HepG2 (cell line): ENCODE data around the gene APOC3.

Source experiments
- ASH2L ChIP-seq: fragments of 300-600, 200-600 bp; sonication (generic); IDR thresholded peaks from 2 replicates; pipeline ENCODE4 v1.7.0; 2017; ENCODE audit warnings: low read depth, mild to moderate bottlenecking, moderate library complexity, mixed read lengths, low read length; ENCODE audit not compliant: insufficient read length
- CHD4 ChIP-seq: fragments of 200-600 bp; sonication (generic); IDR thresholded peaks from 2 replicates; pipeline ENCODE4 v1.7.0; 2017; ENCODE audit warnings: mild to moderate bottlenecking, low read length, borderline replicate concordance
- CTCF ChIP-seq: sonication (generic); formaldehyde crosslinking; IDR thresholded peaks from 2 replicates; pipeline ENCODE4 v1.5.0; 2020; ENCODE audit warnings: mild to moderate bottlenecking, missing genetic modification reagents, moderate library complexity
- ETS1 ChIP-seq: sonication (generic); formaldehyde crosslinking; IDR thresholded peaks from 2 replicates; pipeline ENCODE4 v1.4.0; 2020; ENCODE audit warnings: missing genetic modification reagents
- FOXK2 ChIP-seq: fragments of 450-650 bp; IDR thresholded peaks from 2 replicates; pipeline ENCODE4 v1.6.1; 2016
- HMG20B ChIP-seq: conservative IDR thresholded peaks from 2 replicates; pipeline ENCODE4 v1.6.1; 2016; ENCODE audit warnings: missing genetic modification reagents, missing compliant biosample characterization
- MAX ChIP-seq: IDR thresholded peaks from 2 replicates; pipeline ENCODE4 v1.6.1; 2012; ENCODE audit warnings: inconsistent platforms
- MEIS1 ChIP-seq: sonication (generic); formaldehyde crosslinking; IDR thresholded peaks from 2 replicates; pipeline ENCODE4 v1.9.0; 2021; ENCODE audit warnings: mild to moderate bottlenecking, missing genetic modification reagents, moderate library complexity, borderline replicate concordance
- RAD51 ChIP-seq: fragments of 450-650 bp; IDR thresholded peaks from 2 replicates; pipeline ENCODE4 v1.6.1; 2016; ENCODE audit warnings: borderline replicate concordance
- ZBTB1 ChIP-seq: sonication (generic); formaldehyde crosslinking; IDR thresholded peaks from 2 replicates; pipeline ENCODE4 v1.4.0; 2020; ENCODE audit warnings: missing genetic modification reagents, borderline replicate concordance
- ZNF432 ChIP-seq: sonication (generic); formaldehyde crosslinking; IDR thresholded peaks from 2 replicates; pipeline ENCODE4 v1.5.0; 2020; ENCODE audit warnings: missing genetic modification reagents, mild to moderate bottlenecking, borderline replicate concordance
- ZNF550 ChIP-seq: sonication (generic); formaldehyde crosslinking; IDR thresholded peaks from 2 replicates; pipeline ENCODE4 v1.4.0; 2020; ENCODE audit warnings: mild to moderate bottlenecking, missing genetic modification reagents, borderline replicate concordance

- TF ChIP-seq CTCF (no peak), ZBTB1 (CRISPR knock-in tag) (no peak), ETS1 (no peak), ZNF550 (CRISPR knock-in tag) (no peak), ZNF432 (no peak), MAX (no peak), HMG20B (CRISPR knock-in tag) (no peak), MEIS1 (CRISPR knock-in tag) (no peak), RAD51 (no peak), CHD4 (no peak), FOXK2 (no peak), ASH2L (no peak)
Measured at GRCh38 chr11:116792869-116793771, 36.6 kb upstream of the APOC3 start.
